Fibroblast of the aortic adventitia (primary cell): ENCODE measurements around the gene FAM20C. TPM values are rescaled to one million over a fixed set of nuclear protein-coding genes. Genes with fewer than 3 reads are reported as not detected.

Experiments used
- DNase-seq: peaks from one replicate; pipeline ENCODE4 v3.0.0-alpha.2; 2010; ENCODE audit warnings: low read depth
- H3K4me3 ChIP-seq: 2 replicates; pipeline ENCODE4 v1.5.1; 2011; ENCODE audit warnings: low read depth, mild to moderate bottlenecking, control low read depth, low read length, moderate library complexity
- CTCF ChIP-seq: IDR thresholded peaks from 2 replicates; pipeline ENCODE4 v1.5.1; 2011; ENCODE audit warnings: mild to moderate bottlenecking, low read length, control low read depth, inconsistent platforms; ENCODE audit not compliant: insufficient read depth
- total RNA-seq: library from RNA; depleted of rRNA; stranded (reverse); fragments of >200 nt; gene quantifications from 2 replicates; pipeline ENCODE4 v1.2.3, GENCODE V29; 2012; ENCODE audit warnings: low replicate concordance

Gene FAM20C
- total RNA-seq: 18.2 and 55.5 TPM in 2 replicates

- peak within 1 kb of the TSS; percentile 91 for H3K4me3 ChIP-seq
- peak; percentile 80 for DNase-seq
- TF ChIP-seq CTCF: no peak
These were observed at the start of gene FAM20C for GRCh38 chr7:191981-192649. FAM20C (plus strand) TSS chr7:192571; CDS start chr7:193200, 629 bp downstream.

- no peak overlapping the region for H3K4me3 ChIP-seq
- no peak for DNase-seq
- TF ChIP-seq CTCF: no peak
These were observed 49.1 kb upstream of the FAM20C start for GRCh38 chr7:143145-143751.

GRCh38 chr7:143811-144453 lies 48.4 kb upstream of the FAM20C start:
- TF ChIP-seq CTCF: no peak
- DNase-seq: no peak
- H3K4me3 ChIP-seq: no peak overlapping the region

- H3K4me3 ChIP-seq: no peak overlapping the region
- TF ChIP-seq CTCF: no peak
- no peak for DNase-seq
These were observed 47.9 kb upstream of the FAM20C start for GRCh38 chr7:144454-144826.

GRCh38 chr7:145863-146262 lies 46.5 kb upstream of the FAM20C start:
- no peak for DNase-seq
- no peak for TF ChIP-seq CTCF

GRCh38 chr7:148543-148931 lies 43.8 kb upstream of the FAM20C start:
- DNase-seq: no peak
- H3K4me3 ChIP-seq: peak overlapping the region; percentile 78
- no peak for TF ChIP-seq CTCF

More at GRCh38 chr7:145863-146262, 46.5 kb upstream of the FAM20C start:
- no peak overlapping the region for H3K4me3 ChIP-seq
